ENCODE data around the gene DIRAS1. TPM values are rescaled to one million over a fixed set of nuclear protein-coding genes. Genes with fewer than 3 reads are reported as not detected.

DIRAS1 gene
- total and polyA plus RNA-seq, 2 donors (not counting 3 experiments of a cell fraction or from before 2014, with no cell fraction given) = 0.09 to 0.17 TPM

- peaks cover 5% of the 10 kb centered on the region for H3K79me2 ChIP-seq (ENCODE audit: control insufficient read depth, insufficient read depth, low read length)
- FAIRE-seq (no peak), DNase-seq (ENCODE audit: low read depth, low spot score) (no peak)
- no peak overlapping the region for H2AFZ ChIP-seq (ENCODE audit: low read depth, low read length)
- no peaks in the 10 kb centered on the region for H3K9me3 ChIP-seq (replicated peaks; ENCODE audit: control insufficient read depth, insufficient read depth, low read length)
- CTCF ChIA-PET = interaction anchor here (1.1 kb wide), 1 partner anchor 95 kb away, joined by 3 read pairs; no protein-coding TSS in a partner anchor
- H3K9ac ChIP-seq (replicated peaks; ENCODE audit: extremely low read depth, insufficient read depth, low read length) = no peak overlapping the region
- no peak overlapping the region for H3K4me2 ChIP-seq (ENCODE audit: insufficient read depth, low read length)
- no TSS peak for BruUV-seq (replicated peaks)
- H4K20me1 ChIP-seq (replicated peaks; ENCODE audit: control insufficient read depth, extremely low read depth, insufficient read depth, low read length) = no peaks in the 10 kb centered on the region
- POLR2A ChIA-PET = no interaction called here
- H3K27ac ChIP-seq (ENCODE audit: insufficient read depth, low read depth, low read length) = no peak overlapping the region
- H3K27me3 ChIP-seq (ENCODE audit: control insufficient read depth in 2 of 2, insufficient read depth in 2 of 2, low read length in 2 of 2) = no peaks in the 10 kb centered on the region
- no peak for TF ChIP-seq POLR2AphosphoS5 (IDR thresholded peaks at IDR 0.05; ENCODE audit: insufficient read depth, low read depth, low read length)
- TF ChIP-seq MAX (IDR thresholded peaks at IDR 0.05; ENCODE audit: insufficient read depth, insufficient read length) = no peak
- no peak for TF ChIP-seq POLR2A (IDR thresholded peaks at IDR 0.05; ENCODE audit: low read depth, low read length)
- no peak for TF ChIP-seq FOS (IDR thresholded peaks at IDR 0.05; ENCODE audit: borderline replicate concordance, insufficient read depth, low read length)
- TF ChIP-seq EZH2 (IDR thresholded peaks at IDR 0.05; ENCODE audit: borderline replicate concordance, low read depth, low read length, severe bottlenecking) = no peak
- TF ChIP-seq CTCF (IDR thresholded peaks at IDR 0.05; ENCODE audit: extremely low read depth in 1 of 2, insufficient read depth in 1 of 2, low read depth in 1 of 2, low read length in 2 of 2) = no peak
- TF ChIP-seq JUN (IDR thresholded peaks at IDR 0.05; ENCODE audit: borderline replicate concordance, insufficient read depth, insufficient read length, low read depth) = no peak
- TF ChIP-seq MYC (IDR thresholded peaks at IDR 0.05; ENCODE audit: low read depth, low read length) = no peak
- no peak for TF ChIP-seq GATA2 (IDR thresholded peaks at IDR 0.05; ENCODE audit: insufficient read depth, insufficient read length, low read depth, low read length)
- no peak overlapping the region for H3K4me3 ChIP-seq (replicated peaks in 1 of 3; ENCODE audit: insufficient read depth in 1 of 3, low read depth in 1 of 3, low read length in 3 of 3)
- peaks cover 6% of the 10 kb centered on the region for H3K4me1 ChIP-seq (ENCODE audit: control insufficient read depth, extremely low read depth, insufficient read depth, low read length)
- intact Hi-C loops (cut with micrococcal nuclease) = no loop called here
- dilution Hi-C loops (cut with MboI; ENCODE audit: extremely low pct_ligation_motif_present, low sequenced_read_pairs) = no loop called here
- no peaks in the 10 kb centered on the region for H3K36me3 ChIP-seq (ENCODE audit: control insufficient read depth in 2 of 2, extremely low read depth in 1 of 2, insufficient read depth in 2 of 2, low read length in 2 of 2)
- H3K9me1 ChIP-seq (replicated peaks; ENCODE audit: control insufficient read depth, extremely low read depth, insufficient read depth, low read length) = no peaks in the 10 kb centered on the region
Measured at GRCh38 chr19:2743099-2743498, 21.9 kb upstream of the DIRAS1 start.
